NCI-H2196 (cell line): Measurements from ENCODE around the gene PACSIN2.
A peak's percentile ranks its signal among the peaks of the same experiment; 100 is the strongest.
"Not testable (repeated sequence)": the region's sequence is repeated elsewhere in the genome, so short reads cannot be mapped to it uniquely, and the experiment has no call there.

Experiments
- DNase-seq: peaks from one replicate; lab custom pipeline; 2025; ENCODE audit not compliant: unreplicated experiment; lab: John Stamatoyannopoulos, UW

The PACSIN2 gene

GRCh38 chr22:42929838-42930155 lies 85.2 kb downstream of the PACSIN2 start:
- no peak for DNase-seq

GRCh38 chr22:42928969-42929837 lies 85.7 kb downstream of the PACSIN2 start:
- no peak for DNase-seq

GRCh38 chr22:42927966-42928365 lies 87.0 kb downstream of the PACSIN2 start:
- no peak for DNase-seq

GRCh38 chr22:42926768-42927167 lies 88.2 kb downstream of the PACSIN2 start:
- DNase-seq = no peak

GRCh38 chr22:42926104-42926503 lies 88.8 kb downstream of the PACSIN2 start:
- DNase-seq = no peak

- DNase-seq = no peak
Measured at GRCh38 chr22:42925598-42925997, 89.4 kb downstream of the PACSIN2 start.

GRCh38 chr22:42925031-42925430 lies 89.9 kb downstream of the PACSIN2 start:
- not testable (repeated sequence) for DNase-seq

- DNase-seq = no peak
Measured at GRCh38 chr22:42924436-42924835, 90.5 kb downstream of the PACSIN2 start.

GRCh38 chr22:42922374-42923191 lies 92.4 kb downstream of the PACSIN2 start:
- no peak for DNase-seq

- no peak for DNase-seq
Measured at GRCh38 chr22:42920101-42920820, 94.7 kb downstream of the PACSIN2 start.

GRCh38 chr22:42919199-42919598 lies 95.8 kb downstream of the PACSIN2 start:
- DNase-seq = no peak

- DNase-seq = peak; percentile 30
Measured at GRCh38 chr22:42918500-42918899, 96.4 kb downstream of the PACSIN2 start.

- DNase-seq = not testable (repeated sequence)
Measured at GRCh38 chr22:42917358-42917757, 97.6 kb downstream of the PACSIN2 start.

- DNase-seq = no peak
Measured at GRCh38 chr22:42915980-42916765, 98.8 kb downstream of the PACSIN2 start.

GRCh38 chr22:42914511-42915076 lies 100.4 kb downstream of the PACSIN2 start:
- no peak for DNase-seq

GRCh38 chr22:42913874-42914510 lies 101.0 kb downstream of the PACSIN2 start:
- no peak for DNase-seq

- DNase-seq = no peak
Measured at GRCh38 chr22:42912059-42912458, 102.9 kb downstream of the PACSIN2 start.

GRCh38 chr22:42910221-42910942 lies 104.6 kb downstream of the PACSIN2 start:
- no peak for DNase-seq

GRCh38 chr22:42909363-42910058 lies 105.4 kb downstream of the PACSIN2 start:
- no peak for DNase-seq
